Activated T-helper 17 cell treated with anti-CD3 and anti-CD28 coated beads, Interleukin-2, amount 50 U/mL, for 72 hours (primary cell): ENCODE measurements around the gene HMX2. TPM values are rescaled to one million over a fixed set of nuclear protein-coding genes. Genes with fewer than 3 reads are reported as not detected.

Experiments used
- ATAC-seq: fragments of 150-1000 bp; cut with Tn5 transposase; replicated peaks from 2 replicates; pipeline ENCODE4 v1.10.0; 2021; ENCODE audit warnings: mild to moderate bottlenecking, moderate library complexity
- H3K27ac Mint-ChIP-seq: one replicate; pipeline ENCODE4 v1.8.0; 2022; ENCODE audit warnings: mixed read lengths
- H3K27me3 Mint-ChIP-seq: one replicate; pipeline ENCODE4 v1.8.0; 2022; ENCODE audit warnings: mixed read lengths
- H3K36me3 Mint-ChIP-seq: one replicate; pipeline ENCODE4 v1.8.0; 2022; ENCODE audit warnings: low read depth, mild to moderate bottlenecking, mixed read lengths
- H3K4me1 Mint-ChIP-seq: one replicate; pipeline ENCODE4 v1.8.0; 2022; ENCODE audit warnings: mixed read lengths
- H3K4me3 Mint-ChIP-seq: one replicate; pipeline ENCODE4 v1.8.0; 2022; ENCODE audit warnings: mild to moderate bottlenecking, mixed read lengths
- H3K9me3 Mint-ChIP-seq: one replicate; pipeline ENCODE4 v1.8.0; 2022; ENCODE audit warnings: mixed read lengths
- total RNA-seq, 2 donors: library from RNA; stranded (reverse); gene quantifications; one replicate each; pipeline ENCODE4 v1.2.3, GENCODE V29; 2022

The HMX2 gene
- total RNA-seq, 2 donors from 2014 or later = 0.19 TPM; not detected in 1

DNA sequence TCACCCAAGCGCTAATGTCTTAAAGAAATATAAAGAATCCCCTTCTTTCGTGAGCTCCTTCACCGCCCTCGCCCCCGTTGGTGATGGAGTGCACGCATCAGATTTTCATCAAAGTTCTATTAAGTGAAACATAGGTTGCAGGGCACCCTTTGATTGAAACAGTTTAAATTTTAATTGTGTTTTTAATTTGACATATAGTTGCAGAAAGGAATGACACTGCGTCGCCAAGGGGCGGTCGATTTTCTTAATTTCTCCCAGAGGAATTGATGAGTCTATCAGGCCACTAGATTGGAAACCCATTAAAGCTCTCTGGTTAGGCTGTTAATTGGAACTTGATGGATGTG lies 4.1 kb upstream of the HMX2 start:
- no peak for ATAC-seq
- peaks cover 67% of the 10 kb centered on the region for H3K27me3 Mint-ChIP-seq
- H3K4me1 Mint-ChIP-seq = peaks cover 12% of the 10 kb centered on the region
- no peaks in the 10 kb centered on the region for H3K9me3 Mint-ChIP-seq
- peaks cover 8% of the 10 kb centered on the region for H3K36me3 Mint-ChIP-seq
- peak overlapping the region; percentile 37 for H3K4me3 Mint-ChIP-seq
- no peak overlapping the region for H3K27ac Mint-ChIP-seq

DNA sequence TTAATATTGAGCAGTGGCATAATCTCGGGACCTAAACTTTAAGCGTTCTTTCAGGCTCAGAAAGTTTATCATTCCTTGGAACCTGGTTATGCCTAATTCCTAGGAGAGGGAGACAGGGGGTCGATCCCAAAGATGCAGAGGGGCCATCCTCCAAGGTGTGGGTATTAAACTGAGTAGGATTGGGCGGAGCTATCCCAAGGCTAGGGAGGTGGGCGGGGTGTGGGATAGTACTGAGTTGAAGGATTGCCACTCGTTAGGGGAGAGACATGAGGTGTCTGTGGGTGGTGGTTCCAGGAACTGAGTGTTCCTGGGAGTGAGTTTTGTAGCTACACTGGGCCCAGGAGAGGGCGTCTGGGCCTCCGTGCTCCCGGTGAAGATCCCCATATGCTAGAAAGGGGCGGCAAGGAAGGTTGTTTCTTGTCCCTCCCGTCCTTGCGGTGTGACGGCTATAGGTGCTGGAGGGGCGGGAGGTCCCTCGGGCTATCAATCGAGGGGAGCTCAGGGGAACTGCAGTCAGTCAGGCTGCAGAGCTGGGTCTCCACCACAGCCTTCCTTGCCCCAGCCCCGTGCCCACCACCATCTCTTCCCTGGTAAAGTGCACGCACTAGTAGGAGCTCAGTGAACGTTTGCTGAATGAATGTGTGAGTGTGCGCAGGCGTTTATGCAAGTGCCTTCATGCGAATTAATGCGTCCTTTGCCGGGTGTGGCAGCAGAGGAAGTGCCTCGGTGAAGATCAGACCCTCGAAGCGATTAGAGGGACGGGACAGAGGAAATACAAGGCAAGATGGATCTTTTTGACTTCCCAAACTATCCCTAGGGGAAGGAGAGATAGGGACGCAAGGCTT lies 3.0 kb upstream of the HMX2 start:
- Mint-ChIP-seq H3K27me3 (peaks cover 61% of the 10 kb centered on the region), H3K36me3 (peaks cover 6% of the 10 kb centered on the region), H3K27ac (no peak overlapping the region), H3K4me3 (peak overlapping the region; percentile 32), H3K9me3 (no peaks in the 10 kb centered on the region), H3K4me1 (peaks cover 16% of the 10 kb centered on the region)
- ATAC-seq = peak; percentile 37

DNA sequence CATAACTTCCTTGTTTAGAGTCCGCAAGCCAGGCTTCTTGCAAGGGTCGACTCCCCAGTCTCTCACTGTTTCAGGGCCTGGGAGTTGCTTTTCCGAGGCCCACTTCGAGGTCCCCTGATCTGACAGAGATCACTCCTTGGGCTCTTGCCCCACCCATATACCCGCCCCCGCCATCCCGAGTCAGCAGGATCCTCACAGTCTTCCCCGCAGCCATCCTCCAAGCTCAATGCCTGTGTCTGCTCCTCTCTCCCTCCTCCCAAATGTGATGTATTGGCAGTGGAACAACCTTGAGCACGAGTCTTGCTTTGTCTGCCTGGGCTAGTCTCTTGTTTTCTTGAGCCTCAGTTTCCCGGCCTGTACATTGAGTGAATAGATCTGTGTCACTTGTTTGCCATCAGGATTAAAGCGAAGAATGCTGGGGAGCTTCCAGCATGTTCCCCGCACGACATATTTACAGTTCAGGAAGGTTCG lies 2.4 kb upstream of the HMX2 start:
- H3K27ac Mint-ChIP-seq = no peak overlapping the region
- H3K4me3 Mint-ChIP-seq = peak overlapping the region; percentile 32
- H3K36me3 Mint-ChIP-seq = peaks cover 6% of the 10 kb centered on the region
- H3K27me3 Mint-ChIP-seq = peaks cover 60% of the 10 kb centered on the region
- H3K4me1 Mint-ChIP-seq = peaks cover 16% of the 10 kb centered on the region
- no peaks in the 10 kb centered on the region for H3K9me3 Mint-ChIP-seq
- no peak for ATAC-seq

DNA sequence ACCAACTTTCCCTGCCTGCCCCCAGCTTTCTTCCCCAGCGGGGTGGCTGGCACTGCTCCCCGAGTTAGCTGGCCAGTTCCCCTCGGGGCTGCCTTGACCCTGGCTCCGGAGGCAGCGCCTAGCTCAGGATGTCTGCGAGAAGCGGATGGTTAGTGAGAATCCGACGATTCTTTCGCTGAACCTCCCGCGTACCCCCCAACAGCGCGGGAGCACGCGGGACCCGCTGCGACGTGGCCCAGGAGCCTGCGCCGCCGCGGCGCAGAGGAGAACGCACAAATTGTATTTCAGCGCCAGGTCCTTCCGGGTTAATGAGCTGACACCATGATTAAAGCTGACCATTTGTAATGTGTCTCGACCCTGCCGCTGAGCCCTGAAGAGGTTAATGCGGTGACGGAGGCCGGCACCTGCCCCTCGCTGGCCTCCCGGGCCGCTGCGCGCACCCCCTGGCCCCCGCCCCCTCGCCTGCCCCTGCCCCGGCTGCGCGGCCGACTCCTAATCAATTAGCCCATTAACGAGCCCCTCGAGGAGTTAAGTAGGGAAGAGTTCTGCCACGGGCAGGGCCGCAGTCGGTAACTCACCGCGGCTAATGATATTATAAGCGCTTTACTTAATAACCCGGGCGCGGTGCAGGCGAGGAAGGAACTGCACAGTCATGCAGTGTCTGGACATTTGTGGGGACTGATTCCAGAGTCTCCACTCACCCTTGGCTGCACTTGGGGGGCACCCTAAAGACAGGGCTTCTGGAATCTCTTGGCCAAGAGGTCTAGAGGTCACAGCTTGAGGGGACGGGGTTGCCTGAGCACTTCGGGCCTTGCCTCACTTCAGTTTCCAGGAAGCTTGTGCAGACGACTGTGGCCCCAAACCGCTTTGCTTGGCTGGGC lies 1.7 kb upstream of the HMX2 start:
- H3K4me3 Mint-ChIP-seq = peak overlapping the region; percentile 66
- H3K27me3 Mint-ChIP-seq = peaks cover 56% of the 10 kb centered on the region
- H3K27ac Mint-ChIP-seq = no peak overlapping the region
- H3K4me1 Mint-ChIP-seq = peaks cover 16% of the 10 kb centered on the region
- ATAC-seq = no peak
- H3K9me3 Mint-ChIP-seq = no peaks in the 10 kb centered on the region
- H3K36me3 Mint-ChIP-seq = peaks cover 6% of the 10 kb centered on the region

DNA sequence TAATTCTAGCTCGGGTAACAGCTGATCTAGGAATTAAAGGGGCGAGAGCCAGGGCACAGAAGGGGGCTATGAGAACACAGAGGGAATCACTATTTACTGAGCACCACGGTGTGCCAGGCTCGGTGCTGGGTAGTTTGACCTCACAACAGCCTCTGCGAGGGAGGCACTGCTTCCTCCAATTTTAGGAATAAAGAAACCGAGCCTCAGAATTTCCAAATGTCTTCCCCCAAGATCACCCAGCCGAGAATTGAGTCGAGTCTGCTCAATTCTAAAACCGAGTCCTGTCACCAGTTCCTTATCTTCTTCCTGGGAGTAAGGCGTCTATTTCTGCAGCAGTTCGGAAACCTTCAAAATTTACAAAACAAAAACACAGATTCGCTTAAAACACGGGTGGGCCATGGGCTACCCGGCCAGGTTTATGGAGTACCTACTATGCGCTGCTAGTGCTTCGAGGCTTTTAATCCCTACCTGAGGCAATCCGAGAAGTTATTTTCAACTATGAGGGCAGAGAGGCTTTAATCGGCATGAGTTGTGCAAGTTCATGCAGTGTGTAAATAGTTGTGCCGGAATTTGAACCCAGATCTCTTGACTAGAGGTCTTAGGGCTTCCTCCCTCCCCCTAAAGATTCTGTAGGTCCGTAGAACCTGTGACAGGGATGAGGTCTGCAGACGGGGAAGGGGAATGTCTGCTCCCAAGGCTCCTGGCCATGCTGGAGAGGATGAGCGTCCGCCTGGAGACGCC lies 872 bp upstream of the HMX2 start:
- H3K36me3 Mint-ChIP-seq = peaks cover 6% of the 10 kb centered on the region
- peaks cover 49% of the 10 kb centered on the region for H3K27me3 Mint-ChIP-seq
- no peak for ATAC-seq
- peaks cover 16% of the 10 kb centered on the region for H3K4me1 Mint-ChIP-seq
- no peak overlapping the region for H3K27ac Mint-ChIP-seq
- H3K9me3 Mint-ChIP-seq = no peaks in the 10 kb centered on the region
- peak overlapping the region; percentile 66 for H3K4me3 Mint-ChIP-seq

DNA sequence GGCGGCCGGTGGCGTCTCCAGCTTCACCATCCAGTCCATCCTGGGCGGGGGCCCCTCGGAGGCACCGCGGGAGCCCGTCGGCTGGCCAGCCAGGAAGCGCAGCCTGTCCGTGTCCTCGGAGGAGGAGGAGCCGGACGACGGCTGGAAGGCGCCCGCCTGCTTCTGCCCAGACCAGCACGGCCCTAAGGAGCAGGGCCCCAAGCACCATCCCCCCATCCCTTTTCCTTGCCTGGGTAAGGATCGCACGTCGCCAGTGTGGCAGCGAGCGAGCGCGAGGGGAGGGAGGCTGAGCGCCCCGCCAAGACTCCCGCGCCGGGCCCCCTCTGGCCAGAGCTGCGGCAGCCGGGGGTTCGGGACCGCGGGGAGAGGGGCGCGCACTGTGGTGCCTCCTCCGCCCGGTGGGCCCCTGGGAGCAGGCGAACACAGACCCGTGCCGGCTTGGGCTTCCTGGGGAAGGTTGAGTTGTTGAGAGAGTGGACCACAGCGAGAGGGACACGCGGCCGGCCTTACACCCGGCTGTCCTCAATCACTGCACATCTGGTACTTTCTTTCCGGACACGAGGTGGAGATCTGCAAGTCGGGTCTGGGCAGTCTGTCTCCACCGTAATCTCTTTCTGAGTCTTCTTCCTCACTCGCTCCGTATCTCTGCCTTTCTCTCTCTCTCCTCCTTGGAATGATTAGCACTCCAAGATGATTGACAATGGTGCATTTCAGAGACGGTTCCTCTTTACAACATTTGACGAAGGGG lies 652 bp downstream of the HMX2 start:
- H3K36me3 Mint-ChIP-seq = peaks cover 6% of the 10 kb centered on the region
- no peak for ATAC-seq
- peaks cover 43% of the 10 kb centered on the region for H3K27me3 Mint-ChIP-seq
- peaks cover 18% of the 10 kb centered on the region for H3K4me1 Mint-ChIP-seq
- no peak overlapping the region for H3K27ac Mint-ChIP-seq
- H3K9me3 Mint-ChIP-seq = no peaks in the 10 kb centered on the region
- H3K4me3 Mint-ChIP-seq = peak overlapping the region; percentile 68

DNA sequence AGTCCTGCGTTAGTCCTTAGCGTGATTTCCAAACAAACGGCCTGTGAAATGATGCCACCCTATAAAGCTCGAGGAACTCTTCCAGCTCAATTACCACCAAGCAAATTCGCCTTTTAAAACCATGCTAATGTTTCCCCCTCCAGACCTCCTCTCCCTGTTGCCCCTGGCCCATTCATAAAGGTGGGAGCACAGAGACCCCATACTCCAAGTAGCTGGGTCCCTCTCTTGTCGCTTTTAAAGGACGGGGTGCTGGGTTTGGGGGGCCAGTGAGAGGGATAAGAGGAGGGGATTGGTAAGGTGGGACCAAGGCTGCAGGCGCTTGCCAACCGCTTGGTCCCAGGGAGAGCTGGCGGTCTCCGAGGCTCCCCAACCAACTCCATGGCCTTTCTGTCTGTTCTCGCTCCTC lies 1.2 kb downstream of the HMX2 start:
- Mint-ChIP-seq H3K4me3 (peak overlapping the region; percentile 68), H3K36me3 (peaks cover 10% of the 10 kb centered on the region), H3K27me3 (peaks cover 37% of the 10 kb centered on the region), H3K27ac (no peak overlapping the region), H3K9me3 (no peaks in the 10 kb centered on the region), H3K4me1 (peaks cover 21% of the 10 kb centered on the region)
- ATAC-seq = no peak

DNA sequence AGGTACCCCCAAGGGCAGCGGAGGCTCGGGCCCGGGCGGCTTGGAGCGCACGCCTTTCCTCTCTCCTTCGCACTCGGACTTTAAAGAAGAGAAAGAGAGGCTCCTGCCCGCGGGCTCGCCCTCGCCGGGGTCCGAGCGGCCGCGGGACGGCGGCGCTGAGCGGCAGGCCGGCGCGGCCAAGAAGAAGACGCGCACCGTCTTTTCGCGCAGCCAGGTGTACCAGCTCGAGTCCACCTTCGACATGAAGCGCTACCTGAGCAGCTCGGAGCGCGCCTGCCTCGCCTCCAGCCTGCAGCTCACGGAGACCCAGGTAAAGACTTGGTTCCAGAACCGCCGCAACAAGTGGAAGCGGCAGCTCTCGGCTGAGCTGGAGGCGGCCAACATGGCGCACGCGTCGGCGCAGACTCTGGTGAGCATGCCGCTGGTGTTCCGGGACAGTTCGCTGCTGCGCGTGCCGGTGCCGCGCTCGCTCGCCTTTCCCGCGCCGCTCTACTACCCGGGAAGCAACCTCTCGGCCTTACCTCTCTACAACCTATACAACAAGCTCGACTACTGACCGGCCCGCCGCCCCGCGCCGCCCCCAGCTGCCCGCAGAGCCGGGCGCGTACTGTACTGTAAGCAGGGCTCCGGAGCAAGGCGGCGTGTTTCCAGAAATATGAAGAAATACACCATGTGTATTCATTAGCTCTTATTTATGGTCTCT lies 1.8 kb downstream of the HMX2 start:
- ATAC-seq = no peak
- Mint-ChIP-seq H3K4me3 (peak overlapping the region; percentile 68), H3K4me1 (peaks cover 21% of the 10 kb centered on the region), H3K27me3 (peaks cover 31% of the 10 kb centered on the region), H3K9me3 (no peaks in the 10 kb centered on the region), H3K36me3 (peaks cover 14% of the 10 kb centered on the region), H3K27ac (no peak overlapping the region)

DNA sequence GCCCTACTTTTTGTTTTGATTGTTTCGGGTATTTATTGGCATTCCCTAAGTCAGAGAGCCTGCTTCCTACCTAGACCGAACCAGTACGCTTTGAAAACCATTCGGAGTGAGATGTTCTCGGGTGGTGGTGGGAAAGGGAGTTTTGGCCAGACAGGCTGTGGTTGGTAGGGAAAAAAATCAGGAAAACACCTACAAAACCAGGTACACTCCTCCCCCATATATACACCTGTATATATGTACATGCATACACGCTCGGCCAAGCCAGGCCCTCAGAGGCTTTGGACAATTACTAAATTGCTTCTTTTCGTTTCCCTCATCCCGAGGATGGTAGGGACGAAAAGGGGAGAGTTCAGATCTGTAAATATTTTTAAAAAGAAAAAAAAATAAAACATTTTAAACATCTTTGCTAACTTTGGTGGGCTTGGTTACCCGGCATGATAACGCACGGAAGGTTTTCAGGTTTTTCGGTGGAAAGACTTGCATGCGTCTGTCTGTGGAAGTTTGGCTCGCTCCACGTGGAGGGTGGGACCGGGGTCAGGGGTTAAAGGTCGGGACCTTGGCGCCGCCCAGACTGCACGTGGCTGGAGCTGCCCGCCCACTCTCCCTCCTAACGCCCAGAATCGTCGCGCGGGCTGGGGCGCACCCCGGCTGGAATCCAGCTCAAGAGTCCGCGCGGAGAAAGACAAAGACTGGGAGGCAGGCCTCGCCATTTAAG lies 2.5 kb downstream of the HMX2 start:
- ATAC-seq = no peak
- Mint-ChIP-seq H3K4me1 (peaks cover 14% of the 10 kb centered on the region), H3K27ac (no peak overlapping the region), H3K9me3 (no peaks in the 10 kb centered on the region), H3K27me3 (peaks cover 24% of the 10 kb centered on the region), H3K36me3 (peaks cover 21% of the 10 kb centered on the region), H3K4me3 (peak overlapping the region; percentile 68)

DNA sequence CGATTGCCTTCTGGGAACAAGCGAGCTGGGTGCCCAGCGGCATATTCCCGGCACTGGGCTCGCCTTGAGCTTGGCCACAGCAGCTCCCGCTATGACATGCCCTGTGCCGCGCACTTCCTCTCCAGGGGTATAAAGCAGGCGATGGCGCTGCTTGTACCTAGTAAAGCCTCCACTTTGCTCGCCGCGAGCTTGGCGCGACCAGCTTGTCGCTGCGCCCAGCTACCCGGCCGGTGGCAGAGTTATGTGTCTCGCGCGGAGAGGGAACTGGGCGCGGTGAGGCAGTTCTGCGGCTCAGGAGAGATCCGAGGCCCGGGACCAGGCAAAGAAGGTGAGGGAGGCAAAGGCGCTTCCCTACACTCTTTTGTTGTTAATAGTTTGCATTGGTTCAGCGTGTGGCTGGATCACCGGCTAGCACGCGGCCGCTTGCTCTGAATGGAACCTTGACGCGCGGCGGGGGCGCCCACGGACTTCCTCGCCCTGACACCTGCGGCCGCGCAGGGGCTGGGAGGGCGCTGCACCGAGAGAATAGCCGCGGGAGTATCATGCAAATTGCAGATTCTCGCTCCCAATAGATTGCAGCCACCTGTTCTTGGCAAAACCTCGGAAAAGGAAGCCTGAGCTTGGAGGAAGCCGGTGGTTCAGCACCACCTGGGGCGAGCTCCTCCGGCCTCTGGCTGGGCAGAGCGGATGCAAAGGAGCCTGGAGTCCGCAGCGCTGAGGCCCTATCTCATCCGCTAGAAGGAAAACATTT lies 3.2 kb downstream of the HMX2 start:
- Mint-ChIP-seq H3K9me3 (no peaks in the 10 kb centered on the region), H3K27ac (no peak overlapping the region), H3K4me1 (peaks cover 13% of the 10 kb centered on the region), H3K4me3 (peak overlapping the region; percentile 68), H3K36me3 (peaks cover 29% of the 10 kb centered on the region), H3K27me3 (peaks cover 20% of the 10 kb centered on the region)
- ATAC-seq = no peak

DNA sequence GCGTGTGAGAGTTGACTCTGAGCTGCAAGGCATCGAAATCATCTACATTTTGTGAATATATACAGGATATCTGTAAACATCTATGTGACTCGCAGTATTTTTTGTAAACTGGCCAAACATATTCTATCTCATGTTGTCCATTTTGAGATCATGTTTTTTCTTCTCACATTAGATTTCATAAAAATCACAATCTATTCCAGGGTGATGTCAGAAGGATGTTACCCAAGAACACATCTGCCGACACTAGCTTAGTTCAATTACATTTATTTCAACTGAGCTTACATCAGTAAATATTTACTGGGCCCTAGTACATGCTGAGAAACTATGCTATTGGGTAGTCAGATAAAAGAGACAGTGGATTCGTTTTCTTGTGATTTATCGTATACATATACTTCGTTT lies 3.8 kb downstream of the HMX2 start:
- H3K9me3 Mint-ChIP-seq = no peaks in the 10 kb centered on the region
- peaks cover 18% of the 10 kb centered on the region for H3K27me3 Mint-ChIP-seq
- no peak overlapping the region for H3K27ac Mint-ChIP-seq
- peaks cover 16% of the 10 kb centered on the region for H3K4me1 Mint-ChIP-seq
- no peak for ATAC-seq
- H3K36me3 Mint-ChIP-seq = peaks cover 34% of the 10 kb centered on the region
- H3K4me3 Mint-ChIP-seq = peak overlapping the region; percentile 68

DNA sequence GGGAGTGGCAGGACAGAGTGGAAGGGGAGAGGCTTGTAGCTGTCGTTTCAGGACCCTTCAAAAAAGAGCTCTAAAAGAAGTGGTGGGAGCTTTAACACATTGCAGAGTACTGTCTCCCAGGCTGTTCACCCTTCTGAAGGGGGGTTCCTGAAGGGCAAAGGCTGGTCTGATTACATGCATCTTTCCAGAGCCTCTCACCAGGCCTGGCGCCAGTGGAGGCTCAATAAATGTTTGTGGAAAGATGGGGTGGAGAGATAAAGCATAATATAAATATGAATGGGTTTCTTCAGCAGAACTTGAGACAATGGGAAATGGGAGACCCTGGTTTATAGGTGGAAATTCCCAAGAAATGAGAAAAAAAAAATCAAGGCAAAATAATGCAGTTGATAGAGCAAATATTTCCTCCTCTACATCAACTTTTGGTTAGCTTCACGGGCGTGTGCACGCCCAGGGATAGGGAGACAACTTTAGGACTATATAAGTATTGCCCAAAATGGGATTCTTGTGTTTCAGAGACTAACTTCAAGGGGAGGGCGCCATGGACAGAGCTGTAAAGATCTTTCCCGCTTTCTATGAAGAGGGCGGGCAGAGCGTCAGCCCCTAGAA lies 5.7 kb downstream of the HMX2 start:
- peaks cover 11% of the 10 kb centered on the region for H3K27me3 Mint-ChIP-seq
- peaks cover 31% of the 10 kb centered on the region for H3K4me1 Mint-ChIP-seq
- H3K9me3 Mint-ChIP-seq = no peaks in the 10 kb centered on the region
- ATAC-seq = no peak
- H3K4me3 Mint-ChIP-seq = peak overlapping the region; percentile 82
- peaks cover 53% of the 10 kb centered on the region for H3K36me3 Mint-ChIP-seq
- H3K27ac Mint-ChIP-seq = peak overlapping the region; percentile 97
